SK-N-SH (cell line): ENCODE results near the gene MTX2. TPM values are rescaled to one million over a fixed set of nuclear protein-coding genes. Genes with fewer than 3 reads are reported as not detected.

Experiments
- CTCF ChIA-PET: fragments of 300-600, 350-600 bp; formaldehyde crosslinking; extraction: SDS; loops from one replicate; lab custom pipeline; 2021; lab: Yijun Ruan, JAX
- POLR2A ChIA-PET: fragments of 350-600 bp; sonication (Branson Sonifier 250); formaldehyde crosslinking; extraction: SDS; loops from one replicate; lab custom pipeline; 2020; ENCODE audit warnings: antibody characterized with exemption, inconsistent platforms; lab: Yijun Ruan, JAX
- DNase-seq: peaks from one replicate; pipeline ENCODE4 v3.0.0; 2012
- H2AFZ ChIP-seq: fragments of 200-600 bp; sonication (generic); 2 replicates; pipeline ENCODE4 v1.8.1; 2016; ENCODE audit warnings: antibody characterized with exemption, mild to moderate bottlenecking, low read depth
- H3F3A ChIP-seq: fragments of 200-600 bp; sonication (generic); replicated peaks from 2 replicates; pipeline ENCODE3; 2016; ENCODE audit warnings: antibody characterized with exemption, mild to moderate bottlenecking; ENCODE audit not compliant: insufficient read depth
- H3K27ac ChIP-seq, 2 experiments: fragments of 200-500 bp in 1 of 2; fragments of 200-600 bp in 1 of 2; sonication (Bioruptor generic) in 1 of 2; sonication (generic), shearing (Covaris generic) in 1 of 2; 2 replicates each; pipeline versions ENCODE4 v1.5.1 to v1.6.1; 2014 to 2016; ENCODE audit warnings: low read depth in 2 of 2, inconsistent platforms in 1 of 2, low read length in 1 of 2, mild to moderate bottlenecking in 1 of 2, mixed read lengths in 1 of 2
- H3K27me3 ChIP-seq: fragments of 200-600 bp; sonication (generic), shearing (Covaris generic); 2 replicates; pipeline ENCODE4 v1.6.1; 2016; ENCODE audit warnings: mixed run types; ENCODE audit not compliant: insufficient read depth
- H3K36me3 ChIP-seq, 2 experiments: fragments of 200-500 bp in 1 of 2; fragments of 200-600 bp in 1 of 2; sonication (Bioruptor generic) in 1 of 2; sonication (generic) in 1 of 2; replicated peaks in 1 of 2; 2 replicates each; pipeline versions ENCODE3 to v1.5.1; 2014 to 2016; ENCODE audit warnings: low read length in 1 of 2, mild to moderate bottlenecking in 1 of 2; ENCODE audit not compliant: insufficient read depth in 2 of 2, control insufficient read depth in 1 of 2
- H3K4me1 ChIP-seq, 2 experiments: fragments of 200-500 bp in 1 of 2; fragments of 200-600 bp in 1 of 2; sonication (Bioruptor generic) in 1 of 2; sonication (generic), shearing (Covaris generic) in 1 of 2; 2 replicates each; pipeline versions ENCODE4 v1.5.1 to v1.6.1; 2014 to 2016; ENCODE audit warnings: low read depth in 1 of 2, low read length in 1 of 2, mixed run types in 1 of 2; ENCODE audit not compliant: insufficient read depth in 2 of 2, control insufficient read depth in 1 of 2
- H3K4me2 ChIP-seq: fragments of 200-600 bp; sonication (generic), shearing (Covaris generic); 2 replicates; pipeline ENCODE4 v1.6.1; 2017; ENCODE audit warnings: mixed run types
- H3K4me3 ChIP-seq, 2 experiments: fragments of 200-500 bp in 1 of 2; fragments of 200-600 bp in 1 of 2; sonication (Bioruptor generic) in 1 of 2; sonication (generic), shearing (Covaris generic) in 1 of 2; 2 replicates each; pipeline versions ENCODE4 v1.5.1 to v1.8.1; 2014 to 2016; ENCODE audit warnings: low read depth in 2 of 2, inconsistent platforms in 1 of 2, low read length in 1 of 2, mild to moderate bottlenecking in 1 of 2, mixed read lengths in 1 of 2, moderate library complexity in 1 of 2
- H3K79me2 ChIP-seq: fragments of 200-600 bp; sonication (generic); 2 replicates; pipeline ENCODE4 v1.8.1; 2017; ENCODE audit warnings: mild to moderate bottlenecking; ENCODE audit not compliant: insufficient read depth
- H3K9ac ChIP-seq: fragments of 200-600 bp; sonication (generic); 2 replicates; pipeline ENCODE4 v1.6.1; 2017; ENCODE audit warnings: mixed run types
- H3K9me2 ChIP-seq: fragments of 200-600 bp; sonication (generic); 2 replicates; pipeline ENCODE4 v1.6.1; 2017; ENCODE audit warnings: mixed run types
- H3K9me3 ChIP-seq: fragments of 200-600 bp; sonication (generic); 2 replicates; pipeline ENCODE4 v1.6.1; 2017; ENCODE audit warnings: mixed run types, mild to moderate bottlenecking, moderate library complexity
- H4K20me1 ChIP-seq: fragments of 200-600 bp; sonication (generic); 2 replicates; pipeline ENCODE4 v1.6.1; 2017; ENCODE audit warnings: mild to moderate bottlenecking, mixed run types; ENCODE audit not compliant: insufficient read depth
- ELF1 ChIP-seq: IDR thresholded peaks from 2 replicates; pipeline ENCODE4 v1.4.0; 2012
- EP300 ChIP-seq, 2 experiments: IDR thresholded peaks; 2 replicates each; pipeline versions ENCODE4 v1.4.0 to v1.6.1; 2012; ENCODE audit warnings: borderline replicate concordance in 1 of 2, low read depth in 1 of 2, low read length in 1 of 2
- FOXJ3 ChIP-seq: sonication (generic); formaldehyde crosslinking; IDR thresholded peaks from 2 replicates; pipeline ENCODE4 v1.5.1; 2020; ENCODE audit warnings: mild to moderate bottlenecking, missing genetic modification reagents
- FOXM1 ChIP-seq: IDR thresholded peaks from 2 replicates; pipeline ENCODE4 v1.4.0; 2012; ENCODE audit warnings: low read depth, mild to moderate bottlenecking
- MAX ChIP-seq: IDR thresholded peaks from 2 replicates; pipeline ENCODE4 v1.4.0; 2012; ENCODE audit warnings: low read depth
- MEF2A ChIP-seq: IDR thresholded peaks from 2 replicates; pipeline ENCODE4 v1.4.0; 2012; ENCODE audit warnings: low read depth, borderline replicate concordance
- NFIC ChIP-seq: IDR thresholded peaks from 2 replicates; pipeline ENCODE4 v1.4.0; 2012; ENCODE audit warnings: borderline replicate concordance
- RAD21 ChIP-seq: IDR thresholded peaks from 2 replicates; pipeline ENCODE4 v1.6.1; 2012; ENCODE audit warnings: mild to moderate bottlenecking, low read length
- TAF1 ChIP-seq: IDR thresholded peaks from 2 replicates; pipeline ENCODE4 v1.6.1; 2012; ENCODE audit warnings: low read depth, mild to moderate bottlenecking, low read length, moderate library complexity, borderline replicate concordance
- TCF12 ChIP-seq: IDR thresholded peaks from 2 replicates; pipeline ENCODE4 v1.4.0; 2012
- TEAD4 ChIP-seq: IDR thresholded peaks from 2 replicates; pipeline ENCODE4 v1.4.0; 2012; ENCODE audit warnings: mild to moderate bottlenecking, borderline replicate concordance; ENCODE audit not compliant: insufficient read depth
- WGBS: methylation state at CpG from one replicate; pipeline ENCODE4 v1.1.6; 2017; ENCODE audit warnings: low lambda C conversion rate; 5-methylcytosine and 5-hydroxymethylcytosine counted together
- polyA plus RNA-seq, 3 experiments: library from polyadenylated mRNA; depleted of rRNA; stranded (reverse); fragments of >200 nt; gene quantifications; 2 replicates each; pipeline ENCODE4 v1.2.3, GENCODE V29; 2012
- TF ChIP-seq, protein P1 (sequence below): IDR thresholded peaks from 2 replicates; pipeline ENCODE4; 2012
- TF ChIP-seq, protein P2 (sequence below): fragments of 150-350 bp; IDR thresholded peaks from 2 replicates; pipeline ENCODE4 v1.6.1; 2017; ENCODE audit warnings: antibody characterized with exemption, low read length, low read depth, borderline replicate concordance
- TF ChIP-seq, protein P3 (sequence below): fragments of 150-350 bp; IDR thresholded peaks from 2 replicates; pipeline ENCODE4 v1.6.1; 2016; ENCODE audit warnings: mild to moderate bottlenecking, low read depth, low read length
- TF ChIP-seq, protein P4 (sequence below): IDR thresholded peaks from 2 replicates; pipeline ENCODE4 v1.6.1; 2012; ENCODE audit warnings: mild to moderate bottlenecking, low read depth, low read length, moderate library complexity

MTX2 gene
- polyA plus RNA-seq, 1 of the 3 experiments (the other 2 are of a cell fraction): 44.4 TPM

DNA sequence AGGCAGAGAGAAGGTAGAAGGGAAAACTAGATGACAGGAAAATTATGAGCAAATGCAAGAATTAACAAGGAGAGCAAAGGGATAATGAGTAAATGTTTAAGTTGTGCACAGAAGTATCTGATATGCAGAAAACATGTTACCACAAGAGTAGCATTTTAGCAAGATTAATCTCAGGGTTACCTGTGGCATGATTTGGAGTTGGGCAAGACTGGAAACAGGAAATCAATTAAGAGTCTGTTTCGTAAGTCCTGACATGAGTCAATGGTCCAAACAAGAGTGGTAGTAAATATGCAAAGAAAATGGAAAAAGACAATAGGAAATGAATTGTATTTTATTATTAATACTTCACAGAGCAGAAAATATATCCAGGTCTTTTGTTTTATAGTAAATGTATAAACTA is 17.3 kb upstream of the MTX2 start (continued):
- TF ChIP-seq, protein P1, sequence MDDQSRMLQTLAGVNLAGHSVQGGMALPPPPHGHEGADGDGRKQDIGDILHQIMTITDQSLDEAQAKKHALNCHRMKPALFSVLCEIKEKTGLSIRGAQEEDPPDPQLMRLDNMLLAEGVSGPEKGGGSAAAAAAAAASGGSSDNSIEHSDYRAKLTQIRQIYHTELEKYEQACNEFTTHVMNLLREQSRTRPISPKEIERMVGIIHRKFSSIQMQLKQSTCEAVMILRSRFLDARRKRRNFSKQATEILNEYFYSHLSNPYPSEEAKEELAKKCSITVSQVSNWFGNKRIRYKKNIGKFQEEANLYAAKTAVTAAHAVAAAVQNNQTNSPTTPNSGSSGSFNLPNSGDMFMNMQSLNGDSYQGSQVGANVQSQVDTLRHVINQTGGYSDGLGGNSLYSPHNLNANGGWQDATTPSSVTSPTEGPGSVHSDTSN: no peak
- TF ChIP-seq FOXM1 (no peak), EP300 (IDR thresholded peaks at IDR 0.05; ENCODE audit: borderline replicate concordance in 1 of 2, low read depth in 1 of 2, low read length in 1 of 2) (no peak), RAD21 (no peak), FOXJ3 (CRISPR knock-in tag) (no peak), TCF12 (no peak)
- TF ChIP-seq, protein P2, sequence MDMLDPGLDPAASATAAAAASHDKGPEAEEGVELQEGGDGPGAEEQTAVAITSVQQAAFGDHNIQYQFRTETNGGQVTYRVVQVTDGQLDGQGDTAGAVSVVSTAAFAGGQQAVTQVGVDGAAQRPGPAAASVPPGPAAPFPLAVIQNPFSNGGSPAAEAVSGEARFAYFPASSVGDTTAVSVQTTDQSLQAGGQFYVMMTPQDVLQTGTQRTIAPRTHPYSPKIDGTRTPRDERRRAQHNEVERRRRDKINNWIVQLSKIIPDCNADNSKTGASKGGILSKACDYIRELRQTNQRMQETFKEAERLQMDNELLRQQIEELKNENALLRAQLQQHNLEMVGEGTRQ: no peak

- Histone ChIP-seq H3K27ac (no peak overlapping the region), H2AFZ (0 out of 2 replicates have a peak overlapping the region, but pooled peaks have one; percentile 41), H3K4me3 (no peak overlapping the region), H3K79me2 (no peaks in the 10 kb centered on the region), H3K27me3 (no peaks in the 10 kb centered on the region), H3F3A (no peaks in the 10 kb centered on the region), H3K4me1 (no peaks in the 10 kb centered on the region), H3K9me3 (no peaks in the 10 kb centered on the region), H4K20me1 (no peaks in the 10 kb centered on the region), H3K9me2 (no peaks in the 10 kb centered on the region), H3K4me2 (no peak overlapping the region), H3K36me3 (no peaks in the 10 kb centered on the region)
- no peak for DNase-seq
- ChIA-PET CTCF (interaction anchor here (0.7 to 1.3 kb wide), 4 partner anchors 121 to 391 kb away, joined by 3 read pairs; no protein-coding TSS in a partner anchor), POLR2A (no interaction called here)
- WGBS: 89% methylated on average over 1 of the region's 1 CpG
- TF ChIP-seq ELF1 (no peak), TAF1 (no peak), MAX (no peak), TEAD4 (no peak), MEF2A (no peak), FOXM1 (no peak), FOXJ3 (CRISPR knock-in tag) (no peak), NFIC (no peak)
- TF ChIP-seq, protein P3, sequence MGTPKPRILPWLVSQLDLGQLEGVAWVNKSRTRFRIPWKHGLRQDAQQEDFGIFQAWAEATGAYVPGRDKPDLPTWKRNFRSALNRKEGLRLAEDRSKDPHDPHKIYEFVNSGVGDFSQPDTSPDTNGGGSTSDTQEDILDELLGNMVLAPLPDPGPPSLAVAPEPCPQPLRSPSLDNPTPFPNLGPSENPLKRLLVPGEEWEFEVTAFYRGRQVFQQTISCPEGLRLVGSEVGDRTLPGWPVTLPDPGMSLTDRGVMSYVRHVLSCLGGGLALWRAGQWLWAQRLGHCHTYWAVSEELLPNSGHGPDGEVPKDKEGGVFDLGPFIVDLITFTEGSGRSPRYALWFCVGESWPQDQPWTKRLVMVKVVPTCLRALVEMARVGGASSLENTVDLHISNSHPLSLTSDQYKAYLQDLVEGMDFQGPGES: no peak
- TF ChIP-seq, protein P4, sequence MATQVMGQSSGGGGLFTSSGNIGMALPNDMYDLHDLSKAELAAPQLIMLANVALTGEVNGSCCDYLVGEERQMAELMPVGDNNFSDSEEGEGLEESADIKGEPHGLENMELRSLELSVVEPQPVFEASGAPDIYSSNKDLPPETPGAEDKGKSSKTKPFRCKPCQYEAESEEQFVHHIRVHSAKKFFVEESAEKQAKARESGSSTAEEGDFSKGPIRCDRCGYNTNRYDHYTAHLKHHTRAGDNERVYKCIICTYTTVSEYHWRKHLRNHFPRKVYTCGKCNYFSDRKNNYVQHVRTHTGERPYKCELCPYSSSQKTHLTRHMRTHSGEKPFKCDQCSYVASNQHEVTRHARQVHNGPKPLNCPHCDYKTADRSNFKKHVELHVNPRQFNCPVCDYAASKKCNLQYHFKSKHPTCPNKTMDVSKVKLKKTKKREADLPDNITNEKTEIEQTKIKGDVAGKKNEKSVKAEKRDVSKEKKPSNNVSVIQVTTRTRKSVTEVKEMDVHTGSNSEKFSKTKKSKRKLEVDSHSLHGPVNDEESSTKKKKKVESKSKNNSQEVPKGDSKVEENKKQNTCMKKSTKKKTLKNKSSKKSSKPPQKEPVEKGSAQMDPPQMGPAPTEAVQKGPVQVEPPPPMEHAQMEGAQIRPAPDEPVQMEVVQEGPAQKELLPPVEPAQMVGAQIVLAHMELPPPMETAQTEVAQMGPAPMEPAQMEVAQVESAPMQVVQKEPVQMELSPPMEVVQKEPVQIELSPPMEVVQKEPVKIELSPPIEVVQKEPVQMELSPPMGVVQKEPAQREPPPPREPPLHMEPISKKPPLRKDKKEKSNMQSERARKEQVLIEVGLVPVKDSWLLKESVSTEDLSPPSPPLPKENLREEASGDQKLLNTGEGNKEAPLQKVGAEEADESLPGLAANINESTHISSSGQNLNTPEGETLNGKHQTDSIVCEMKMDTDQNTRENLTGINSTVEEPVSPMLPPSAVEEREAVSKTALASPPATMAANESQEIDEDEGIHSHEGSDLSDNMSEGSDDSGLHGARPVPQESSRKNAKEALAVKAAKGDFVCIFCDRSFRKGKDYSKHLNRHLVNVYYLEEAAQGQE: no peak
- TF ChIP-seq, protein P1: no peak
- TF ChIP-seq, all 33 proteins: peak for 0
- no peak overlapping the region for H3K9ac ChIP-seq
Measured at GRCh38 chr2:176260689-176261088, 8.6 kb upstream of the MTX2 start.
